K562 (cell line): Measurements from ENCODE around the gene SLC25A17. TPM values are rescaled to one million over a fixed set of nuclear protein-coding genes. Genes with fewer than 3 reads are reported as not detected.

Source experiments
- ELK1 ChIP-seq: sonication (generic); formaldehyde crosslinking; IDR thresholded peaks from 2 replicates; pipeline ENCODE4 v1.8.1; 2022; ENCODE audit warnings: missing genetic modification reagents
- ELK3 ChIP-seq: fragments of 450-650 bp; formaldehyde crosslinking; IDR thresholded peaks from 2 replicates; pipeline ENCODE4 v1.4.0; 2020; ENCODE audit warnings: mild to moderate bottlenecking
- GTF2E2 ChIP-seq: fragments of 200-800 bp; sonication (Bioruptor generic); IDR thresholded peaks from 2 replicates; pipeline ENCODE4 v1.6.1; 2016; ENCODE audit warnings: missing genetic modification characterization, missing compliant biosample characterization
- PCBP1 ChIP-seq: fragments of 200-400 bp; formaldehyde crosslinking; IDR thresholded peaks from 2 replicates; pipeline ENCODE4 v1.6.1; 2018; ENCODE audit warnings: mild to moderate bottlenecking, low read depth, low read length; ENCODE audit not compliant: poor library complexity, severe bottlenecking
- POLR3G ChIP-seq: IDR thresholded peaks from 2 replicates; pipeline ENCODE4 v1.6.1; 2011; ENCODE audit not compliant: insufficient read length, insufficient replicate concordance; ENCODE audit errors: extremely low read depth
- RBM39 ChIP-seq: fragments of 200-400 bp; formaldehyde crosslinking; optimal IDR thresholded peaks from 2 replicates; pipeline ENCODE3; 2018; ENCODE audit warnings: low read depth, low read length
- ZEB2 ChIP-seq: fragments of 450-650 bp; IDR thresholded peaks from 2 replicates; pipeline ENCODE4 v1.6.1; 2016
- ZFP36 ChIP-seq: fragments of 150-350 bp; IDR thresholded peaks from 2 replicates; pipeline ENCODE4 v1.6.1; 2018; ENCODE audit warnings: low read length, low read depth; ENCODE audit not compliant: partially characterized antibody
- ZNF197 ChIP-seq: fragments of 200-800 bp; sonication (Bioruptor generic); IDR thresholded peaks from 2 replicates; pipeline ENCODE4 v1.6.1; 2016; ENCODE audit warnings: low read depth, missing genetic modification characterization, missing compliant biosample characterization
- ZNF57 ChIP-seq: fragments of 450-650 bp; formaldehyde crosslinking; IDR thresholded peaks from 2 replicates; pipeline ENCODE4 v1.4.0; 2020; ENCODE audit warnings: mild to moderate bottlenecking, moderate library complexity
- polyA plus RNA-seq, 8 experiments: library from polyadenylated mRNA; depleted of rRNA in 4 of 8; stranded (reverse) in 5 of 8; unstranded in 3 of 8; fragments of >200 nt; fragmentation: Nextera tagmentation in 2 of 8; fragmentation: Illumina TruSeq in 1 of 8; extraction: Ambion mirVana in 2 of 8; extraction: Trizol in 1 of 8; gene quantifications; 2 replicates each; pipeline versions ENCODE4 v1.2.1 to v1.2.3, GENCODE V29; 2011 to 2014; ENCODE audit warnings: inconsistent platforms in 1 of 8, missing spikeins in 1 of 8
- total RNA-seq, 7 experiments: library from RNA; depleted of rRNA in 6 of 7; stranded (reverse); fragments of >200 nt in 6 of 7; fragmentation: Illumina TruSeq in 2 of 7; extraction: Trizol in 2 of 7; gene quantifications; 2 replicates each; pipeline versions ENCODE4 v1.2.1 to v1.2.3, GENCODE V29; 2011 to 2021; ENCODE audit warnings: low replicate concordance in 1 of 7
- TF ChIP-seq, protein P1 (sequence below): fragments of 450-650 bp; IDR thresholded peaks from 2 replicates; pipeline ENCODE4 v1.6.1; 2016; ENCODE audit warnings: mild to moderate bottlenecking, moderate library complexity
- TF ChIP-seq, protein P2 (sequence below), 2 experiments: fragments of 450-650 bp in 1 of 2; sonication (generic) in 1 of 2; formaldehyde crosslinking in 1 of 2; IDR thresholded peaks in 1 of 2; conservative IDR thresholded peaks in 1 of 2; 2 replicates each; pipeline versions ENCODE4 v1.6.1 to v1.8.1; 2016 to 2023; ENCODE audit warnings: mild to moderate bottlenecking in 2 of 2, moderate library complexity in 2 of 2, inconsistent platforms in 1 of 2, missing genetic modification reagents in 1 of 2

SLC25A17 gene
- total and polyA plus RNA-seq, 9 of the 15 experiments (the other 6 are each of a cell fraction or from before 2014, with no cell fraction given) = 32.6 to 136 (median 56.2) TPM

DNA sequence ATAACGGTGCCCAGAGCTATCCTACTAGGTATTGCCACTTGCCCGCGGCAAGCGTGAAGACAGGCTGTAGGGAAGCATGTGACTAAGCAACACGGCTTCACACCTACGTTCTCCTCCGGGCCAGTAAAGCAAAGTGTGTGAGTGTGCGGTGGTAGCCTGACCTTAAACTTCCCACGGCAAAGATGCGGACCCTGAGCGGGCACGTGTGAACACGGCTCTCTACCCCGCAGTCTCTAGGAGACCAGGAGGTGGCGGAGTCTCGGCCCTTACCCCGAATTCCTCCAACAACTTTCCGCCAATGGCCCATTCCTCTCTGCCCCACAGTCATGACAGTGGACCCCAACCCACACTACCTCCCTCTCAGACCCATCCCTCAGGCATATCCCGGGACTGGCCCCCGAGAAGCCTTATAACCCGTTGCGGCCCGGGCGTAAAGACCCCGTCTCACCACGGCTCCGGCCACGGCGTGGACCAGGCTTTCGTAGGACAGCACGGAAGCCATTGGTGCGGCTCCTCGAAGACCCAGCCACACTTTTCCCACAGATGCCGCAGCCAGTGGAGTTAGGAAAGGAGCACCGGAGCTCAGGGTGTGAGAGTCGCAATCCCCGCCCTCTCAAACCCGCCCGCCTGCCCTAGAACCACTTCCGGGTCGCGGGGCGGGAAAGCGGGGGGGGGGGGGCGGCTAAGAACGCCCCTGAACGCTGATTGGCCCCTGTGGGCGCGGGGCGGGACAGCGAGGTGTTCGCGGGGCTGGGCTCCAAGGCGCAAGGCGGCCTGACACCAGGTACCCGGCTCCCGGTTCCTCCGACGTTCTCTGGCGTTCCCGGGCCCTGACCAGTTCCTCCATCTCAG lies at the start of gene SLC25A17 (continued):
- no peak for TF ChIP-seq POLR3G
- no peak for TF ChIP-seq ELK1 (CRISPR knock-in tag)
- TF ChIP-seq RBM39 = no peak
- no peak for TF ChIP-seq PCBP1
- no peak for TF ChIP-seq ZFP36
- no peak for TF ChIP-seq ZNF57 (CRISPR knock-in tag)
- TF ChIP-seq, protein P1, sequence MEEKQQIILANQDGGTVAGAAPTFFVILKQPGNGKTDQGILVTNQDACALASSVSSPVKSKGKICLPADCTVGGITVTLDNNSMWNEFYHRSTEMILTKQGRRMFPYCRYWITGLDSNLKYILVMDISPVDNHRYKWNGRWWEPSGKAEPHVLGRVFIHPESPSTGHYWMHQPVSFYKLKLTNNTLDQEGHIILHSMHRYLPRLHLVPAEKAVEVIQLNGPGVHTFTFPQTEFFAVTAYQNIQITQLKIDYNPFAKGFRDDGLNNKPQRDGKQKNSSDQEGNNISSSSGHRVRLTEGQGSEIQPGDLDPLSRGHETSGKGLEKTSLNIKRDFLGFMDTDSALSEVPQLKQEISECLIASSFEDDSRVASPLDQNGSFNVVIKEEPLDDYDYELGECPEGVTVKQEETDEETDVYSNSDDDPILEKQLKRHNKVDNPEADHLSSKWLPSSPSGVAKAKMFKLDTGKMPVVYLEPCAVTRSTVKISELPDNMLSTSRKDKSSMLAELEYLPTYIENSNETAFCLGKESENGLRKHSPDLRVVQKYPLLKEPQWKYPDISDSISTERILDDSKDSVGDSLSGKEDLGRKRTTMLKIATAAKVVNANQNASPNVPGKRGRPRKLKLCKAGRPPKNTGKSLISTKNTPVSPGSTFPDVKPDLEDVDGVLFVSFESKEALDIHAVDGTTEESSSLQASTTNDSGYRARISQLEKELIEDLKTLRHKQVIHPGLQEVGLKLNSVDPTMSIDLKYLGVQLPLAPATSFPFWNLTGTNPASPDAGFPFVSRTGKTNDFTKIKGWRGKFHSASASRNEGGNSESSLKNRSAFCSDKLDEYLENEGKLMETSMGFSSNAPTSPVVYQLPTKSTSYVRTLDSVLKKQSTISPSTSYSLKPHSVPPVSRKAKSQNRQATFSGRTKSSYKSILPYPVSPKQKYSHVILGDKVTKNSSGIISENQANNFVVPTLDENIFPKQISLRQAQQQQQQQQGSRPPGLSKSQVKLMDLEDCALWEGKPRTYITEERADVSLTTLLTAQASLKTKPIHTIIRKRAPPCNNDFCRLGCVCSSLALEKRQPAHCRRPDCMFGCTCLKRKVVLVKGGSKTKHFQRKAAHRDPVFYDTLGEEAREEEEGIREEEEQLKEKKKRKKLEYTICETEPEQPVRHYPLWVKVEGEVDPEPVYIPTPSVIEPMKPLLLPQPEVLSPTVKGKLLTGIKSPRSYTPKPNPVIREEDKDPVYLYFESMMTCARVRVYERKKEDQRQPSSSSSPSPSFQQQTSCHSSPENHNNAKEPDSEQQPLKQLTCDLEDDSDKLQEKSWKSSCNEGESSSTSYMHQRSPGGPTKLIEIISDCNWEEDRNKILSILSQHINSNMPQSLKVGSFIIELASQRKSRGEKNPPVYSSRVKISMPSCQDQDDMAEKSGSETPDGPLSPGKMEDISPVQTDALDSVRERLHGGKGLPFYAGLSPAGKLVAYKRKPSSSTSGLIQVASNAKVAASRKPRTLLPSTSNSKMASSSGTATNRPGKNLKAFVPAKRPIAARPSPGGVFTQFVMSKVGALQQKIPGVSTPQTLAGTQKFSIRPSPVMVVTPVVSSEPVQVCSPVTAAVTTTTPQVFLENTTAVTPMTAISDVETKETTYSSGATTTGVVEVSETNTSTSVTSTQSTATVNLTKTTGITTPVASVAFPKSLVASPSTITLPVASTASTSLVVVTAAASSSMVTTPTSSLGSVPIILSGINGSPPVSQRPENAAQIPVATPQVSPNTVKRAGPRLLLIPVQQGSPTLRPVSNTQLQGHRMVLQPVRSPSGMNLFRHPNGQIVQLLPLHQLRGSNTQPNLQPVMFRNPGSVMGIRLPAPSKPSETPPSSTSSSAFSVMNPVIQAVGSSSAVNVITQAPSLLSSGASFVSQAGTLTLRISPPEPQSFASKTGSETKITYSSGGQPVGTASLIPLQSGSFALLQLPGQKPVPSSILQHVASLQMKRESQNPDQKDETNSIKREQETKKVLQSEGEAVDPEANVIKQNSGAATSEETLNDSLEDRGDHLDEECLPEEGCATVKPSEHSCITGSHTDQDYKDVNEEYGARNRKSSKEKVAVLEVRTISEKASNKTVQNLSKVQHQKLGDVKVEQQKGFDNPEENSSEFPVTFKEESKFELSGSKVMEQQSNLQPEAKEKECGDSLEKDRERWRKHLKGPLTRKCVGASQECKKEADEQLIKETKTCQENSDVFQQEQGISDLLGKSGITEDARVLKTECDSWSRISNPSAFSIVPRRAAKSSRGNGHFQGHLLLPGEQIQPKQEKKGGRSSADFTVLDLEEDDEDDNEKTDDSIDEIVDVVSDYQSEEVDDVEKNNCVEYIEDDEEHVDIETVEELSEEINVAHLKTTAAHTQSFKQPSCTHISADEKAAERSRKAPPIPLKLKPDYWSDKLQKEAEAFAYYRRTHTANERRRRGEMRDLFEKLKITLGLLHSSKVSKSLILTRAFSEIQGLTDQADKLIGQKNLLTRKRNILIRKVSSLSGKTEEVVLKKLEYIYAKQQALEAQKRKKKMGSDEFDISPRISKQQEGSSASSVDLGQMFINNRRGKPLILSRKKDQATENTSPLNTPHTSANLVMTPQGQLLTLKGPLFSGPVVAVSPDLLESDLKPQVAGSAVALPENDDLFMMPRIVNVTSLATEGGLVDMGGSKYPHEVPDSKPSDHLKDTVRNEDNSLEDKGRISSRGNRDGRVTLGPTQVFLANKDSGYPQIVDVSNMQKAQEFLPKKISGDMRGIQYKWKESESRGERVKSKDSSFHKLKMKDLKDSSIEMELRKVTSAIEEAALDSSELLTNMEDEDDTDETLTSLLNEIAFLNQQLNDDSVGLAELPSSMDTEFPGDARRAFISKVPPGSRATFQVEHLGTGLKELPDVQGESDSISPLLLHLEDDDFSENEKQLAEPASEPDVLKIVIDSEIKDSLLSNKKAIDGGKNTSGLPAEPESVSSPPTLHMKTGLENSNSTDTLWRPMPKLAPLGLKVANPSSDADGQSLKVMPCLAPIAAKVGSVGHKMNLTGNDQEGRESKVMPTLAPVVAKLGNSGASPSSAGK = peak; percentile 90
- no peak for TF ChIP-seq ELK3 (CRISPR knock-in tag)
- TF ChIP-seq, protein P2, sequence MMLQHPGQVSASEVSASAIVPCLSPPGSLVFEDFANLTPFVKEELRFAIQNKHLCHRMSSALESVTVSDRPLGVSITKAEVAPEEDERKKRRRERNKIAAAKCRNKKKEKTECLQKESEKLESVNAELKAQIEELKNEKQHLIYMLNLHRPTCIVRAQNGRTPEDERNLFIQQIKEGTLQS (IDR thresholded peaks at IDR 0.05) = no peak
- TF ChIP-seq, protein P2 (CRISPR knock-in tag; conservative IDR thresholded peaks at IDR 0.05) = no peak
- TF ChIP-seq GTF2E2 = no peak
- no peak for TF ChIP-seq ZNF197 (CRISPR knock-in tag)
- no peak for TF ChIP-seq ZEB2
